ENCODE results near the gene RNF4. TPM values are rescaled to one million over a fixed set of nuclear protein-coding genes. Genes with fewer than 3 reads are reported as not detected.

The RNF4 gene
- total RNA-seq, 4 donors from 2014 or later, result 42.2 to 99.0 (median 50.1) TPM

DNA sequence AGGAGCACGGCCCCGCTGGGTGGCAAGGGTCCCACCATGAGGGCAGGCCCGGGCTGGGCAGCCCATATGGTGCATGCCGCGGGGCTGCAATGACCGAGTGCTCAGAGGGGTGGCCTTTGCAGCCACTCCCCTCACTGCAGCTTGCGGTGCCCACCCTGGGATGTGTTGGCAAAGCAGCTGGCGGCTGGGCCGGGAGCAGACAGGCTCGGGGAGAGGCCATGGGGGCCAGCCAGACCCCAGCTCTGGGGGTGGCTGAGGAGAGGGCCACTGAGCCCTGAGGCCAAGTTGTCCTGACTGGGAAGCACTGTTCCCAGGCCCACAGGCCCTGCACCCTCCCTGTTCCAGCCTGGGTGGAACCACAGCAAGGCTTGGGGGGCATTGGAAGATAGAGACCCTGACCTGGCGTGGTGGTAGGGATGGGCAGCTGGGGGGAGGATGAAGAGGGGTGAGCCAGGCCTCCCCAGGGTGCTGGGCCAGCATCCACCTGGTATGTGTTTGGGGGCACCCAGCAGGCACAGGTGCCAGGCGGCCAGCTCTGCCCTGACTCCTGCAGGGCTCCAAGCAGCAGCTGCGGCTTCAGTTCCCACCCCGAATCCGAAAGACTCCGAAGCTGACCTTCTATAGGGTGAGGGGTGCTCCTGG, 18.4 kb upstream of the RNF4 start:
- Histone ChIP-seq H3K36me3 (no peaks in the 10 kb centered on the region), H3K27me3 (no peaks in the 10 kb centered on the region), H3K9me3 (no peaks in the 10 kb centered on the region), H3K4me3 (no peak overlapping the region), H3K4me1 (no peaks in the 10 kb centered on the region), H3K27ac (no peak overlapping the region)
- TF ChIP-seq, protein P1, sequence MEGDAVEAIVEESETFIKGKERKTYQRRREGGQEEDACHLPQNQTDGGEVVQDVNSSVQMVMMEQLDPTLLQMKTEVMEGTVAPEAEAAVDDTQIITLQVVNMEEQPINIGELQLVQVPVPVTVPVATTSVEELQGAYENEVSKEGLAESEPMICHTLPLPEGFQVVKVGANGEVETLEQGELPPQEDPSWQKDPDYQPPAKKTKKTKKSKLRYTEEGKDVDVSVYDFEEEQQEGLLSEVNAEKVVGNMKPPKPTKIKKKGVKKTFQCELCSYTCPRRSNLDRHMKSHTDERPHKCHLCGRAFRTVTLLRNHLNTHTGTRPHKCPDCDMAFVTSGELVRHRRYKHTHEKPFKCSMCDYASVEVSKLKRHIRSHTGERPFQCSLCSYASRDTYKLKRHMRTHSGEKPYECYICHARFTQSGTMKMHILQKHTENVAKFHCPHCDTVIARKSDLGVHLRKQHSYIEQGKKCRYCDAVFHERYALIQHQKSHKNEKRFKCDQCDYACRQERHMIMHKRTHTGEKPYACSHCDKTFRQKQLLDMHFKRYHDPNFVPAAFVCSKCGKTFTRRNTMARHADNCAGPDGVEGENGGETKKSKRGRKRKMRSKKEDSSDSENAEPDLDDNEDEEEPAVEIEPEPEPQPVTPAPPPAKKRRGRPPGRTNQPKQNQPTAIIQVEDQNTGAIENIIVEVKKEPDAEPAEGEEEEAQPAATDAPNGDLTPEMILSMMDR (IDR thresholded peaks at IDR 0.05), result no peak
- no peak for TF ChIP-seq POLR2A (IDR thresholded peaks at IDR 0.05)
- no peak for DNase-seq

DNA sequence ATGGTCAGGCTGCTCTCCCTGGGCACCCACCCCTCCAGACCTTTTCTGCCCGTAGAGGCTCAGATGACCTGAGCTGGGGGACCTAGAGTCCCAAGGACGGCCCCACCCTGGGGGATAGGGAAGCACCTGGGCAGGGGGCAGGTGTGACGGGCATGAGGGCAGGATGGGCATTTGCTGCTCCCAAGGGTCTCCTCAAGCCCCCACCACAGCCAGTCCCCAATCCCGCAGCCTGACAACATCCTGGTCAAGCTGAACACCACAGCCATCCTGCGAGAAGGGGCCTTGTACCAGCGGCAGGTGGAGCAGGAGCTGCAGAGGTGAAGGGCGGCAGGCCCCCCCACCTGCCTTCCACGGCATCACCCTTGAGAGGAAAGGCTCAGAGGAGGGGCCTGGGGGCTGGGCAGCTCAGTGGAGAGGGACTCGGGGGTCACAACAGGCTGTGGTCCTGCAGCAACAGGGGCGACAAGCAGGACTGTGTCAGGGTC, 17.8 kb upstream of the RNF4 start:
- no peak for DNase-seq
- TF ChIP-seq, protein P1 (IDR thresholded peaks at IDR 0.05), result no peak
- no peak for TF ChIP-seq POLR2A (IDR thresholded peaks at IDR 0.05)
- H3K9me3 ChIP-seq, result no peaks in the 10 kb centered on the region
- H3K27ac ChIP-seq, result no peak overlapping the region
- H3K4me1 ChIP-seq, result no peaks in the 10 kb centered on the region
- H3K36me3 ChIP-seq, result no peaks in the 10 kb centered on the region
- H3K4me3 ChIP-seq, result no peak overlapping the region
- no peaks in the 10 kb centered on the region for H3K27me3 ChIP-seq

DNA sequence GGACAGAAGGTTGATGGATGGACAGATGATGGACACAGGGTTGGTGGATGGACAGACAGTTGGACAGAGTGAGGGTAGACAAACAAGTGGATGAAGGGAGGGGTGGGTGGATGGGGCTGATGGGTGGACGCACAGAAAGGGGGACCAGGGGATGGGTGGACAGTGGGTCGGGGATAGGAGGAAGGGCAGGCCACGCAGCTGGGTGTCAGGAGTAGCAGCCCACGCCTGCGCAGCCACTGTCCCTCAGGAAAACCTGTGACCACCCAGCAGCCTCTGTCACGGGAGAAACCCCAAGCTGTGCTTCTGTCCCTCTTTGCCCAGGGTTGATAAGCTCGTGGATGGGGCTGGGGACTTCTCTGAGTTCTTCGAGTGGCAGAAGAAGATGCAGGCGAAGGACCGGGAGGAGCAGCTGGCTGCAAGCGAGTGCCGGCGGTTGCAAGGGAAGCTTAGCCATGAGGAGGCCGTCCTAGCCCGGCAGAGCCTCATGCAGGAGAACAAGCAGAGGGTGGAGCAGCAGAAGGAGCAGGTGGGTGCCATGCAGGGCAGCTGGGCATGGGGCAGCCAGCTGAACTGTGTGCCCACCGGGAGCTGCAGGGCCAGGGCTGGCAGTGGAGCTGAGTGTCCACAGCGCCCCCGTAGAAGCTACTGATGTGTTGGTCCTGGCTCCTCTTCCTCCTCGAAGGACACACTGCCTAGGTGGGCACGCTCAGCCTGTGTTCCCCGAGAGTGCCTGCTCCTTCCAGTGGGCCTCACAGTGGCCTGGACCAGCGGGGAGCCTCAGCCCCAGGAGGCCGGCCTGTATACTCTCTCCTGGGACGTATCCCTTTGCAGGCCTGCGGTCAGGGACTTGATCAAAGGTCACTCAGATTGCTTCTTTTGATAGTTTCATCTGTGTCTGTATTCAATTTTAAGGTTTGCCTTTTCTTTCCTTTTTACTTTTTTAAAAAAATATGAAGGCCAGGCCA, 16.8 kb upstream of the RNF4 start:
- Histone ChIP-seq H3K9me3 (no peaks in the 10 kb centered on the region), H3K27me3 (no peaks in the 10 kb centered on the region), H3K27ac (no peak overlapping the region), H3K4me1 (no peaks in the 10 kb centered on the region), H3K4me3 (no peak overlapping the region), H3K36me3 (no peaks in the 10 kb centered on the region)
- DNase-seq, result no peak
- TF ChIP-seq, protein P1 (IDR thresholded peaks at IDR 0.05), result no peak
- no peak for TF ChIP-seq POLR2A (IDR thresholded peaks at IDR 0.05)

DNA sequence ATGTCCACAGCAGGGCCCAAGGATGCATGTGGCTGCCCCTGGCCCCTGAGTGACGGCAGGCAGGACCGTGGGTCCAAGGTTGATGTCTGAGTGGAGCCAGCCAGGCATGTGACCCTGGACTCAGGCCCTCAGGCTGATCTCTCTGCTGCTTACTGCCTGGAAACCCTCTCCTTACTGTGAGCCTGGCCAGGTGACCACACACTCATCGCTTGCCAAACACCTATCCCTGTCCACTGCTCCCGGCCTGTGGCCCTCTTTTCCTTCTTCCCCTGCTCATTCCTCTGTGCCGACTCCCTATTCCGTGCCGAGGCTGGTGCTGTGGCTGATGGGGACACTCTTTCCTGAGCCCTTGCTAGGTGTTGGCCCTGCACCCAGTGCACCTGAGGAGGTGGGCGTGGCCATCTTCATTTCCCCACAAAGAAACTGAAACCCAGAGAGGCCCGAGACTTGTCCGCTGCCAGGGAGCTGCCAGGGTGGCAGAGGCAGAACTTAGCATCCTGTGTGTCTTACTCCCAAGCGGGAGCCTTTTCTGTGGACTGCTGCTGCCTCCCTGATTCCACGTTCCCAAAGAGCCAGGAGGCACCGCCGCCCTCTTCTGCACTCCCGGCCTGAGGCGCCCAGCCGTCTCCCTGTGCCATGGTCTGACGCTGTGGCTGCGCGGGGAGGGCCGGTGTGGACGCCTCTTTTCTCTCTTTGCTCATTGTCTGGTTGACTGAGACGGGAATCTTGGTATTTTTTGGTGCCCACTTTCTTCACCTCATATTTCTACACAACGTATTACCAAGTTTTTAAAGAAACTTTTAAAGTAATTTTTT, 11.2 kb upstream of the RNF4 start:
- H3K36me3 ChIP-seq, result no peaks in the 10 kb centered on the region
- no peak for DNase-seq
- H3K4me3 ChIP-seq, result no peak overlapping the region

More for the DNA sequence above, 11.2 kb upstream of the RNF4 start:
- TF ChIP-seq, protein P1 (IDR thresholded peaks at IDR 0.05), result no peak
- TF ChIP-seq POLR2A (IDR thresholded peaks at IDR 0.05), result no peak
- Histone ChIP-seq H3K27ac (no peak overlapping the region), H3K27me3 (no peaks in the 10 kb centered on the region), H3K9me3 (no peaks in the 10 kb centered on the region), H3K4me1 (peaks cover 0 to 9% (median 4%) of the 10 kb centered on the region in 4 donors)

Measured in Peyer's patch (tissue), 4 donors.